Parathyroid adenoma (tissue), 2 donors: Measurements from ENCODE around the gene CNTN2.

ENCODE experiments used
- H2AFZ ChIP-seq: fragments of 300-600 bp; sonication (generic); one replicate; pipeline ENCODE4 v1.7.0; 2017; ENCODE audit warnings: antibody characterized with exemption, mild to moderate bottlenecking
- H3K27ac ChIP-seq: fragments of 300-600 bp; sonication (generic); one replicate; pipeline ENCODE4 v1.7.0; 2017
- H3K27me3 ChIP-seq: fragments of 300-600 bp; sonication (generic); one replicate; pipeline ENCODE4 v1.7.0; 2017; ENCODE audit warnings: low read length; ENCODE audit not compliant: control insufficient read depth, insufficient read depth
- H3K36me3 ChIP-seq: fragments of 300-600 bp; sonication (generic); one replicate; pipeline ENCODE4 v1.7.0; 2017; ENCODE audit warnings: low read length; ENCODE audit not compliant: control insufficient read depth, insufficient read depth
- H3K4me1 ChIP-seq: fragments of 300-600 bp; sonication (generic); one replicate; pipeline ENCODE4 v1.7.0; 2017; ENCODE audit warnings: control low read depth
- H3K4me2 ChIP-seq: fragments of 300-600 bp; sonication (generic); one replicate; pipeline ENCODE4 v1.7.0; 2017; ENCODE audit warnings: low read length
- H3K4me3 ChIP-seq: fragments of 300-600 bp; sonication (generic); one replicate; pipeline ENCODE4 v1.7.0; 2017; ENCODE audit warnings: low read depth, low read length
- H3K79me2 ChIP-seq: fragments of 300-600 bp; sonication (generic); one replicate; pipeline ENCODE4 v1.7.0; 2017; ENCODE audit warnings: control low read depth
- H3K9ac ChIP-seq: fragments of 300-600 bp; sonication (generic); one replicate; pipeline ENCODE4 v1.7.0; 2017; ENCODE audit warnings: mild to moderate bottlenecking
- H3K9me3 ChIP-seq: fragments of 300-600 bp; sonication (generic); one replicate; pipeline ENCODE4 v1.7.0; 2017; ENCODE audit warnings: low read length; ENCODE audit not compliant: control insufficient read depth
- TF ChIP-seq, protein P1 (sequence below): fragments of 300-600 bp; sonication (generic); IDR thresholded peaks from one replicate; pipeline ENCODE4 v1.7.0; 2017; ENCODE audit warnings: antibody characterized with exemption, mild to moderate bottlenecking
- donor health status: primary hyperparathyroidism.

The CNTN2 gene

DNA sequence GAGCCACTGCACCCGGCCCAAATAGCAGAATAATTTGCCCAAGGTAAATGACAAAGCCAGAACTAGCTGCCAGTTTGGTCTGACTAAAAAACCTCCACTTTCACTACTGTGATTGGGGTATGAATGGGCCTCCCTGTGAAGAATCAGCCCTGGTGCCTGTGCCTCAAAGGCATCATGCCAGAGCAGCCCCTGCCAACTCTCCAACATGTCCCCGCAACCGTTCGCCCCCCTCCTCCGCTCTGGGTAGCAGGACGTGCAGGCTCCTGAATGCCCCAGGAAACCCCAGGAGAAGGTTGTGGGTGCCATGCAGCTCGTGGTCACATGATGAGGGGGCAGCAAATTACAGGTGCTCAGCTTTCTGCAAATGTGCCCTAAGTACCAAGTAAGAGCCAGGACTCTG, 14.6 kb upstream of the CNTN2 start:
- H3K4me1 ChIP-seq = no peaks in the 10 kb centered on the region
- no peaks in the 10 kb centered on the region for H3K27me3 ChIP-seq
- no peaks in the 10 kb centered on the region for H3K79me2 ChIP-seq
- no peaks in the 10 kb centered on the region for H3K9me3 ChIP-seq
- TF ChIP-seq, protein P1, sequence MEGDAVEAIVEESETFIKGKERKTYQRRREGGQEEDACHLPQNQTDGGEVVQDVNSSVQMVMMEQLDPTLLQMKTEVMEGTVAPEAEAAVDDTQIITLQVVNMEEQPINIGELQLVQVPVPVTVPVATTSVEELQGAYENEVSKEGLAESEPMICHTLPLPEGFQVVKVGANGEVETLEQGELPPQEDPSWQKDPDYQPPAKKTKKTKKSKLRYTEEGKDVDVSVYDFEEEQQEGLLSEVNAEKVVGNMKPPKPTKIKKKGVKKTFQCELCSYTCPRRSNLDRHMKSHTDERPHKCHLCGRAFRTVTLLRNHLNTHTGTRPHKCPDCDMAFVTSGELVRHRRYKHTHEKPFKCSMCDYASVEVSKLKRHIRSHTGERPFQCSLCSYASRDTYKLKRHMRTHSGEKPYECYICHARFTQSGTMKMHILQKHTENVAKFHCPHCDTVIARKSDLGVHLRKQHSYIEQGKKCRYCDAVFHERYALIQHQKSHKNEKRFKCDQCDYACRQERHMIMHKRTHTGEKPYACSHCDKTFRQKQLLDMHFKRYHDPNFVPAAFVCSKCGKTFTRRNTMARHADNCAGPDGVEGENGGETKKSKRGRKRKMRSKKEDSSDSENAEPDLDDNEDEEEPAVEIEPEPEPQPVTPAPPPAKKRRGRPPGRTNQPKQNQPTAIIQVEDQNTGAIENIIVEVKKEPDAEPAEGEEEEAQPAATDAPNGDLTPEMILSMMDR = no peak
- no peak overlapping the region for H3K9ac ChIP-seq
- H3K4me2 ChIP-seq = no peak overlapping the region
- no peak overlapping the region for H3K27ac ChIP-seq
- no peak overlapping the region for H2AFZ ChIP-seq
- H3K4me3 ChIP-seq = no peak overlapping the region
- no peaks in the 10 kb centered on the region for H3K36me3 ChIP-seq

DNA sequence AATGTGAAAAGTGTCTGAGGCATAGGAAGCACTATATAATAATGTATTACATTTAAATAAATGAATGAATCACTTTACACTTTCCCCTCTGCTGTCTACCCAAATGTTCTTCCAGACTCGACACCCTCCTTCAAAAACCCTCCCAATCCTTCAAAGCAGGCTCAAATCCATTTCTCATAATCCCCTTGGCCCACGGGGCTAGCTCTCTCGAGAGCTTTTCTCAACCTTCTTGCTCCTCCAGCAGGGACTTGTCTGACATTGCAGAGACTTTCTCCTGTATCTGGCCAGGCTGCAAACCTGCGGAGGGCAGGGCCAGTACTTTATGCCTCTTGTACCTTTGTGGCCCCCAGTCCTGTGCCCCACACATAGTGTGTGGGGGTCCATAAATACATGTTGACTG, 14.1 kb upstream of the CNTN2 start:
- Histone ChIP-seq H3K9me3 (no peaks in the 10 kb centered on the region), H3K4me1 (no peaks in the 10 kb centered on the region), H3K36me3 (no peaks in the 10 kb centered on the region), H3K79me2 (no peaks in the 10 kb centered on the region), H3K27me3 (no peaks in the 10 kb centered on the region), H3K4me3 (no peak overlapping the region), H3K27ac (no peak overlapping the region), H2AFZ (no peak overlapping the region), H3K4me2 (no peak overlapping the region), H3K9ac (no peak overlapping the region)
- TF ChIP-seq, protein P1 = no peak

DNA sequence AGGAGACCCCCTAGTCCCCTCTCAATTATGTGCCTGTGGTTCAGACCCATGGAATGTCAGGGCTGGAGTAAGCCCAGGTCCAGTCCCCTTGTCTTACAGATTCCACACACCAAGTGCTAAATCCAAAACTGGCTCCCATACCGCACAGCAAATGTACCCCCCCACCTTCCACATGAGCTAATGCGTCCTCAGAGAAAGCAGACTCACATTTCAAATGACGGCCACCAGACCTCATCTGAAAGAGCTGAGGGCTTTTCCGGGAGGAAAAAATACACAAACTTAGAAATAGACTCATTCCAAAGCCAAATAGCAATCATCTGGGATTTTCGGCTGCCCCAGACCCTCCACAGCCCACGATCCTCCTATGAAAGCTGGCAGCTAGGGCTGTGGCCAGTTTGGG, 12.8 kb upstream of the CNTN2 start:
- Histone ChIP-seq H3K27ac (no peak overlapping the region), H3K9me3 (no peaks in the 10 kb centered on the region), H3K36me3 (no peaks in the 10 kb centered on the region), H3K27me3 (no peaks in the 10 kb centered on the region), H3K4me1 (no peaks in the 10 kb centered on the region), H3K79me2 (no peaks in the 10 kb centered on the region), H3K4me2 (no peak overlapping the region), H3K4me3 (no peak overlapping the region), H2AFZ (no peak overlapping the region), H3K9ac (no peak overlapping the region)
- TF ChIP-seq, protein P1 = no peak

GRCh38 chr1:205030896-205031295, 12.1 kb upstream of the CNTN2 start:
- Histone ChIP-seq H3K4me1 (no peaks in the 10 kb centered on the region), H2AFZ (no peak overlapping the region), H3K9ac (no peak overlapping the region), H3K4me3 (no peak overlapping the region), H3K4me2 (no peak overlapping the region), H3K27ac (no peak overlapping the region), H3K27me3 (no peaks in the 10 kb centered on the region), H3K9me3 (no peaks in the 10 kb centered on the region), H3K36me3 (no peaks in the 10 kb centered on the region), H3K79me2 (no peaks in the 10 kb centered on the region)
- TF ChIP-seq, protein P1 = no peak

DNA sequence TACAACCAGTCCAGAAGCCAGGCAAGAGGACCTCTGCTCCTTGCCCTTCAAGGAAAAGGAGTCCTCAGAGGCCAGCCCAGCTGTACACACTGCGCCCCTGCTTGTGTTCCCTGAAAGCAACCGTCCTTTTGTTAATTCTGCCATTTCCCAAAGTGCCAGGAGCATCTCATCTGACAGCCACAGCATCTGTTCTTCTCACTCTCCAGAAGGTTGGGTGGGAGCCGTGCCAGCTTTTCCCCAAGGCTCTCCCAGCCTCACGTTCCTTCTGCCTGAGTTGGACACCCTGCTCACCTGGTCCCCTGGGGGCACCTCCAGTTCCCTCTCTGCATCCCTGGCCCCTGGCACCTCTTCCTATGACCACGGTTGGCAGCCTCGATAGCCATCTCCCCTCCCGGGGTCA, 10.5 kb upstream of the CNTN2 start:
- Histone ChIP-seq H3K27ac (no peak overlapping the region), H3K4me1 (no peaks in the 10 kb centered on the region), H3K36me3 (no peaks in the 10 kb centered on the region), H3K79me2 (no peaks in the 10 kb centered on the region), H3K9me3 (no peaks in the 10 kb centered on the region), H3K27me3 (no peaks in the 10 kb centered on the region), H3K4me3 (no peak overlapping the region), H3K9ac (no peak overlapping the region), H2AFZ (no peak overlapping the region), H3K4me2 (no peak overlapping the region)
- TF ChIP-seq, protein P1 = no peak
